Skeletal muscle satellite cell (primary cell): ENCODE measurements around the gene ADAM10.

Experiments used
- H3K27me3 ChIP-seq: 2 replicates; pipeline ENCODE4 v1.7.0; 2013; ENCODE audit warnings: low read length; ENCODE audit not compliant: control insufficient read depth, insufficient read depth
- H3K36me3 ChIP-seq: 2 replicates; pipeline ENCODE4 v1.7.0; 2013; ENCODE audit warnings: mild to moderate bottlenecking, control low read depth, low read length; ENCODE audit not compliant: insufficient read depth
- H3K4me1 ChIP-seq: 2 replicates; pipeline ENCODE4 v1.7.0; 2013; ENCODE audit warnings: low read length; ENCODE audit not compliant: control insufficient read depth, insufficient read depth
- H3K4me2 ChIP-seq: 2 replicates; pipeline ENCODE4 v1.7.0; 2013; ENCODE audit warnings: mild to moderate bottlenecking, low read length
- H3K4me3 ChIP-seq: 2 replicates; pipeline ENCODE4 v1.7.0; 2013; ENCODE audit warnings: low read length
- H3K9ac ChIP-seq: 2 replicates; pipeline ENCODE4 v1.7.0; 2013; ENCODE audit warnings: mild to moderate bottlenecking, low read depth, low read length, moderate library complexity
- H3K9me3 ChIP-seq: replicated peaks from 2 replicates; pipeline ENCODE4 v1.7.0; 2013; ENCODE audit warnings: mild to moderate bottlenecking, control low read depth, low read length

Gene ADAM10

GRCh38 chr15:58689646-58690045, 59.9 kb downstream of the ADAM10 start:
- peaks cover 7% of the 10 kb centered on the region for H3K36me3 ChIP-seq
- H3K4me3 ChIP-seq = no peak overlapping the region
- H3K4me1 ChIP-seq = no peaks in the 10 kb centered on the region
- no peak overlapping the region for H3K9ac ChIP-seq
- H3K4me2 ChIP-seq = no peak overlapping the region
- H3K27me3 ChIP-seq = no peaks in the 10 kb centered on the region
- H3K9me3 ChIP-seq = no peaks in the 10 kb centered on the region

DNA sequence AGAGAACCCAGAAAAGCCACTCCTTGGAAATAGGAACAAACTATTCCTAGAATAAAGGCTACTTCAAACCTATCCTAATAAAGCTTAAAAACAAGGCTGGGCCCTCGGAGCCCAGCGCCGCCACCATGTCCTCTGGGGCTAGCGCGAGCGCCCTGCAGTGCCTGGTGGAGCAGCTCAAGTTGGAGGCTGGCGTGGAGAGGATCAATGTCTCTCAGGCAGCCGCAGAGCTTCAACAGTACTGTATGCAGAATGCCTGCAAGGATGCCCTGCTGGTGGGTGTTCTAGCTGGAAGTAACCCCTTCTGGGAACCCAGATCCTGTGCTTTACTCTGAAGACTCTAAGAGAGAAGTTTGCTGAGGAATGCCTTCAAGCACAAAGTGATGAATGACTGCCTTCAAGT, 63.2 kb downstream of the ADAM10 start:
- Histone ChIP-seq H3K36me3 (no peaks in the 10 kb centered on the region), H3K4me3 (no peak overlapping the region), H3K9me3 (no peaks in the 10 kb centered on the region), H3K27me3 (no peaks in the 10 kb centered on the region), H3K4me2 (no peak overlapping the region), H3K9ac (no peak overlapping the region), H3K4me1 (peaks cover 7% of the 10 kb centered on the region)

GRCh38 chr15:58684751-58685150, 64.8 kb downstream of the ADAM10 start:
- H3K4me1 ChIP-seq = peaks cover 7% of the 10 kb centered on the region

DNA sequence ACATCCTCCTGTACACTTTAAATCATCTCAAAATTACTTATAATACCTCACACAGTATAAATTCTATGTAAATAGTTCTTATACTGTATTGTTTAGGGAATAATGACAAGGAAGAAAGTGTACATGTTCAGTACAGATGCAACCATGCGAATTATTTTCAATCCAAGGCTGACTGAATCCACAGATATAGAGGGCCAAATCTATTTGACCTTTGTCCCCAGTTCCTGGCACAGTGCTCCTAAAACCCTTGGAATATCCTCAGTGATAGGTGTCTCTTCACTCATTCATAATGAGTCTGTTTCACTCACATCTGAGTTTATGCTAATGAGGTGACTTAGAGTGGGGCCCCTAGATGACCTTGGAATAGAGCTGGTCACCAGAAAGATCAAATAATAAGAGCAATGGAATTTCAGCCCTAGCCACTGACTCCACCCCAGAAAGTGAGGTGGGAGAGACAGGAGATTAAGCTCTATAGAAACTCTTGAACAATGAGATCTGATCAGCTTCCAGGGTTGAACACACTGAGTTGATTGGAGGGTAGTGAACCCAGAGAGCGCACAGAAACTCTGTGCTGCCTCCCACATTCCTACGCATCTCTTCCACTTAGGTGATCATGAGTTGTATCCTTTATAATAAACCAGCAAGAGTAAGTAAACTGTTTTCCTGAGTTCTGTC, 65.3 kb downstream of the ADAM10 start:
- H3K36me3 ChIP-seq = peaks cover 4% of the 10 kb centered on the region
- no peak overlapping the region for H3K9ac ChIP-seq
- H3K9me3 ChIP-seq = no peaks in the 10 kb centered on the region
- H3K27me3 ChIP-seq = no peaks in the 10 kb centered on the region
- H3K4me2 ChIP-seq = no peak overlapping the region
- no peak overlapping the region for H3K4me3 ChIP-seq
- peaks cover 7% of the 10 kb centered on the region for H3K4me1 ChIP-seq

More at GRCh38 chr15:58684751-58685150, 64.8 kb downstream of the ADAM10 start:
- Histone ChIP-seq H3K9ac (no peak overlapping the region), H3K27me3 (no peaks in the 10 kb centered on the region), H3K9me3 (no peaks in the 10 kb centered on the region), H3K4me2 (no peak overlapping the region), H3K4me3 (no peak overlapping the region), H3K36me3 (no peaks in the 10 kb centered on the region)

- Histone ChIP-seq H3K4me1 (peaks cover 7% of the 10 kb centered on the region), H3K4me2 (no peak overlapping the region), H3K4me3 (no peak overlapping the region), H3K36me3 (peaks cover 4% of the 10 kb centered on the region), H3K9ac (no peak overlapping the region), H3K9me3 (no peaks in the 10 kb centered on the region), H3K27me3 (no peaks in the 10 kb centered on the region)
These were observed 67.3 kb downstream of the ADAM10 start for GRCh38 chr15:58682234-58682633.

GRCh38 chr15:58678683-58679082, 70.8 kb downstream of the ADAM10 start:
- Histone ChIP-seq H3K4me2 (no peak overlapping the region), H3K36me3 (peaks cover 4% of the 10 kb centered on the region), H3K4me1 (peaks cover 7% of the 10 kb centered on the region), H3K9me3 (no peaks in the 10 kb centered on the region), H3K4me3 (no peak overlapping the region), H3K9ac (no peak overlapping the region), H3K27me3 (no peaks in the 10 kb centered on the region)

GRCh38 chr15:58677426-58677825, 72.1 kb downstream of the ADAM10 start:
- Histone ChIP-seq H3K9ac (no peak overlapping the region), H3K36me3 (peaks cover 4% of the 10 kb centered on the region), H3K9me3 (no peaks in the 10 kb centered on the region), H3K27me3 (no peaks in the 10 kb centered on the region), H3K4me3 (no peak overlapping the region), H3K4me1 (peaks cover 7% of the 10 kb centered on the region), H3K4me2 (no peak overlapping the region)

GRCh38 chr15:58676766-58677165, 72.7 kb downstream of the ADAM10 start:
- Histone ChIP-seq H3K4me2 (no peak overlapping the region), H3K9me3 (no peaks in the 10 kb centered on the region), H3K27me3 (no peaks in the 10 kb centered on the region), H3K4me3 (no peak overlapping the region), H3K9ac (no peak overlapping the region), H3K36me3 (peaks cover 4% of the 10 kb centered on the region), H3K4me1 (peaks cover 5% of the 10 kb centered on the region)

- Histone ChIP-seq H3K9ac (no peak overlapping the region), H3K4me2 (no peak overlapping the region), H3K4me1 (peaks cover 7% of the 10 kb centered on the region), H3K9me3 (no peaks in the 10 kb centered on the region), H3K27me3 (no peaks in the 10 kb centered on the region), H3K4me3 (no peak overlapping the region), H3K36me3 (peaks cover 8% of the 10 kb centered on the region)
These were observed 78.3 kb downstream of the ADAM10 start for GRCh38 chr15:58671186-58671585.

- H3K27me3 ChIP-seq = no peaks in the 10 kb centered on the region
- no peak overlapping the region for H3K9ac ChIP-seq
- no peak overlapping the region for H3K4me3 ChIP-seq
- H3K36me3 ChIP-seq = peaks cover 12% of the 10 kb centered on the region
- no peaks in the 10 kb centered on the region for H3K9me3 ChIP-seq
- H3K4me2 ChIP-seq = no peak overlapping the region
- peaks cover 7% of the 10 kb centered on the region for H3K4me1 ChIP-seq
These were observed 80.4 kb downstream of the ADAM10 start for GRCh38 chr15:58669108-58669507.

DNA sequence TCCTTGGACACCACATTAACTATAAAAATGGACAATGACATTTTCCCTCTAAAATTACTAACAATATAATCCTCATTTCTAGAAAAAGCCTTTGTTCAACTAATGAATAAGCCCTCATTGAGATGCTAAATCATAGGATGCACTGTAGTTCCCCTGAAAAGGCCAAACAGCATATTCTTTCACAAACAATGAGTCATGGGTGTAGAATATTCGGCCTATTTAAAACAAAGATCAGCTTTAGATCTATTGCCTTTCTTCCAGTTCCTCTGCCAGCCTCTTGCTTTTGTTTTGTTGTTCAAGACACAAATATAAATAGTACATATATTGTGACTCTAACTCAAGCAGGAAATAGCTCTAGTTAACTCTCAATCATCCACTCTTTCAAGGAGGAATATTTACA, 82.5 kb downstream of the ADAM10 start:
- H3K27me3 ChIP-seq = no peaks in the 10 kb centered on the region
- H3K4me2 ChIP-seq = no peak overlapping the region
- H3K4me1 ChIP-seq = peaks cover 7% of the 10 kb centered on the region
- H3K9me3 ChIP-seq = no peaks in the 10 kb centered on the region
- H3K36me3 ChIP-seq = peaks cover 20% of the 10 kb centered on the region
- no peak overlapping the region for H3K4me3 ChIP-seq
- H3K9ac ChIP-seq = no peak overlapping the region

- Histone ChIP-seq H3K4me3 (no peak overlapping the region), H3K9ac (no peak overlapping the region), H3K4me2 (no peak overlapping the region), H3K36me3 (peaks cover 20% of the 10 kb centered on the region), H3K9me3 (no peaks in the 10 kb centered on the region), H3K4me1 (peaks cover 7% of the 10 kb centered on the region), H3K27me3 (no peaks in the 10 kb centered on the region)
These were observed 83.8 kb downstream of the ADAM10 start for GRCh38 chr15:58665672-58666071.
